Fibroblast of lung (primary cell): Measurements from ENCODE around the gene DPYD. TPM values are rescaled to one million over a fixed set of nuclear protein-coding genes. Genes with fewer than 3 reads are reported as not detected.

Source experiments
- DNase-seq, 2 donors: peaks; one replicate each; pipeline versions ENCODE4 v3.0.0 to v3.0.0-alpha.2; 2010; ENCODE audit warnings: low read depth in 2 of 2
- H2AFZ ChIP-seq: 2 replicates; pipeline ENCODE4 v1.5.1; 2012; ENCODE audit warnings: low read length, control low read depth, inconsistent platforms
- H3K27ac ChIP-seq: 2 replicates; pipeline ENCODE4 v1.5.1; 2011; ENCODE audit warnings: low read length, control low read depth; ENCODE audit not compliant: insufficient read depth
- H3K27me3 ChIP-seq: 2 replicates; pipeline ENCODE4 v1.5.1; 2011; ENCODE audit warnings: mild to moderate bottlenecking, low read length; ENCODE audit not compliant: control insufficient read depth, insufficient read depth
- H3K36me3 ChIP-seq: 2 replicates; pipeline ENCODE4 v1.5.1; 2011; ENCODE audit warnings: low read length; ENCODE audit not compliant: control insufficient read depth, insufficient read depth
- H3K4me1 ChIP-seq: 2 replicates; pipeline ENCODE4 v1.5.1; 2011; ENCODE audit warnings: low read length; ENCODE audit not compliant: control insufficient read depth, insufficient read depth; ENCODE audit errors: extremely low read depth
- H3K4me2 ChIP-seq: 2 replicates; pipeline ENCODE4 v1.5.1; 2011; ENCODE audit warnings: low read length, control low read depth; ENCODE audit not compliant: insufficient read depth; ENCODE audit errors: extremely low read depth
- H3K4me3 ChIP-seq, 4 experiments: fragments of 200-600 bp in 1 of 4; sonication (generic) in 1 of 4; replicated peaks in 1 of 4; 2 replicates each; pipeline ENCODE4 v1.5.1; 2011 to 2016; ENCODE audit warnings: low read length in 4 of 4, low read depth in 3 of 4, mild to moderate bottlenecking in 3 of 4, control low read depth in 2 of 4, inconsistent platforms in 1 of 4, mixed read lengths in 1 of 4; ENCODE audit not compliant: insufficient read depth in 1 of 4; ENCODE audit errors: control extremely low read depth in 1 of 4
- H3K79me2 ChIP-seq: 2 replicates; pipeline ENCODE4 v1.5.1; 2012; ENCODE audit warnings: mild to moderate bottlenecking, low read length, inconsistent platforms; ENCODE audit not compliant: control insufficient read depth, insufficient read depth
- H3K9ac ChIP-seq: 2 replicates; pipeline ENCODE4 v1.5.1; 2011; ENCODE audit warnings: mild to moderate bottlenecking, low read length, control low read depth; ENCODE audit not compliant: insufficient read depth
- H3K9me3 ChIP-seq: 2 replicates; pipeline ENCODE4 v1.5.1; 2012; ENCODE audit warnings: low read depth, low read length; ENCODE audit not compliant: control insufficient read depth, insufficient read depth
- H4K20me1 ChIP-seq: 2 replicates; pipeline ENCODE4 v1.5.1; 2011; ENCODE audit warnings: low read length; ENCODE audit not compliant: control insufficient read depth, insufficient read depth; ENCODE audit errors: extremely low read depth
- EZH2 ChIP-seq: IDR thresholded peaks from 2 replicates; pipeline ENCODE4 v1.5.1; 2012; ENCODE audit warnings: low read length, control low read depth, mild to moderate bottlenecking; ENCODE audit errors: missing control alignments
- polyA plus RNA-seq, 2 donors: library from polyadenylated mRNA; depleted of rRNA in 1 of 2; stranded (reverse) in 1 of 2; unstranded in 1 of 2; fragments of >200 nt; gene quantifications; 2 replicates each; pipeline ENCODE4 v1.2.1, GENCODE V29; 2011 to 2012; ENCODE audit warnings: missing spikeins in 1 of 2
- total RNA-seq: library from RNA; depleted of rRNA; stranded (reverse); fragments of >200 nt; gene quantifications from 2 replicates; pipeline ENCODE4 v1.2.1, GENCODE V29; 2014
- TF ChIP-seq, protein P1 (sequence below), 2 donors: IDR thresholded peaks in 1 of 2; conservative IDR thresholded peaks in 1 of 2; 1 replicate in 1 of 2; 2 replicates in 1 of 2; pipeline ENCODE4 v1.5.1; 2011 to 2012; ENCODE audit warnings: low read length in 2 of 2, control low read depth in 1 of 2, inconsistent platforms in 1 of 2, low read depth in 1 of 2, mild to moderate bottlenecking in 1 of 2

DPYD gene
- total and polyA plus RNA-seq, 2 donors (not counting 1 experiment from before 2014, with no cell fraction given) = 32.0 to 63.1 TPM

DNA sequence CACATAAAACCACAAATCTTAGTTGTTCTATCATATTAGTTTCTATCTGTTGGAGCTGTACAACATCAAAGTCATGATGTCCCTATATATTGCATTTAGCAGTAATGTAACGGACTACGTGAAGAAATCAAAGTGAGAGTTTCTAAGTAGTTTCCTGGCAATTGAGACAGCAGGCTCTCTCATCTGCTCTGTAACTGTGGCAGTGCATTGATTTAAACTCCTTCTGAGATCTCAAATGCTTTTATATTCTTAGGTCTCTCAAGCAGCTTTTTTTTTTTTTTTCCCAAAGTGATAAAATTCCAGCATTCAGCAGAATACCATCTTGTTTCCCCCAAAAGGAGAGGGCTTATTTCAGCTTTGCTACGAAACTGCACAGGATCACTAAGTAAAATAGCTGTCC is 719.2 kb downstream of the DPYD start:
- no peak overlapping the region for H3K4me2 ChIP-seq

DNA sequence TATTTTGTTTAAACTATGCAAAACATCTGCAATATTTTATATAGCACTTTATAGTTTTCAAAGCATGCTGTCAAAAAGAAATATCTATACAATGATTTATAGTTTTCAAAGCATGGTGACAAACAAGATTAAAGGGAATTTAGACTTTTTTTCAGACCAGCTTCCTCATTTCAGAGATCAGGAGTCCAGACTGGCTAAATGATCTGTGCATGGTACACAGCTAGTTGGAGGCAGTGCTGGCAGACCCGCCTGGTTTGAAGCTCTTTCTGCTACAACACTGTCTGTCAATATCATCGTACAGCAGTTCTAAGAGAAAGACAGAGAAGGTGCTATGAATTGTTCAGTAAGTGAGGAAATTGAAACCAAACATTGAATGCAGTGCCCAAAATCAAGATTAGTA is 720.2 kb downstream of the DPYD start:
- no peak overlapping the region for H2AFZ ChIP-seq
- H3K4me3 ChIP-seq = no peak overlapping the region
- no peak overlapping the region for H3K4me2 ChIP-seq
- no peak overlapping the region for H3K27ac ChIP-seq
- H3K9ac ChIP-seq = no peak overlapping the region
- TF ChIP-seq EZH2 = no peak
- TF ChIP-seq, protein P1, sequence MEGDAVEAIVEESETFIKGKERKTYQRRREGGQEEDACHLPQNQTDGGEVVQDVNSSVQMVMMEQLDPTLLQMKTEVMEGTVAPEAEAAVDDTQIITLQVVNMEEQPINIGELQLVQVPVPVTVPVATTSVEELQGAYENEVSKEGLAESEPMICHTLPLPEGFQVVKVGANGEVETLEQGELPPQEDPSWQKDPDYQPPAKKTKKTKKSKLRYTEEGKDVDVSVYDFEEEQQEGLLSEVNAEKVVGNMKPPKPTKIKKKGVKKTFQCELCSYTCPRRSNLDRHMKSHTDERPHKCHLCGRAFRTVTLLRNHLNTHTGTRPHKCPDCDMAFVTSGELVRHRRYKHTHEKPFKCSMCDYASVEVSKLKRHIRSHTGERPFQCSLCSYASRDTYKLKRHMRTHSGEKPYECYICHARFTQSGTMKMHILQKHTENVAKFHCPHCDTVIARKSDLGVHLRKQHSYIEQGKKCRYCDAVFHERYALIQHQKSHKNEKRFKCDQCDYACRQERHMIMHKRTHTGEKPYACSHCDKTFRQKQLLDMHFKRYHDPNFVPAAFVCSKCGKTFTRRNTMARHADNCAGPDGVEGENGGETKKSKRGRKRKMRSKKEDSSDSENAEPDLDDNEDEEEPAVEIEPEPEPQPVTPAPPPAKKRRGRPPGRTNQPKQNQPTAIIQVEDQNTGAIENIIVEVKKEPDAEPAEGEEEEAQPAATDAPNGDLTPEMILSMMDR (conservative IDR thresholded peaks at IDR 0.05 in 1 of 2, IDR thresholded peaks at IDR 0.05 in 1 of 2; ENCODE audit: low read depth in 1 of 2, low read length in 2 of 2) = no peak
- no peaks in the 10 kb centered on the region for H3K36me3 ChIP-seq
- no peaks in the 10 kb centered on the region for H3K79me2 ChIP-seq
- no peak for DNase-seq
- H3K4me1 ChIP-seq = peaks cover 3% of the 10 kb centered on the region
- H3K27me3 ChIP-seq = no peaks in the 10 kb centered on the region
- no peaks in the 10 kb centered on the region for H3K9me3 ChIP-seq
- H4K20me1 ChIP-seq = no peaks in the 10 kb centered on the region

More for the DNA sequence above, 719.2 kb downstream of the DPYD start:
- no peak overlapping the region for H3K27ac ChIP-seq
- H3K4me3 ChIP-seq = no peak overlapping the region
- H3K9ac ChIP-seq = no peak overlapping the region
- peaks cover 3% of the 10 kb centered on the region for H3K4me1 ChIP-seq
- no peaks in the 10 kb centered on the region for H3K79me2 ChIP-seq
- H3K27me3 ChIP-seq = no peaks in the 10 kb centered on the region
- TF ChIP-seq EZH2 = no peak
- TF ChIP-seq, protein P1 (conservative IDR thresholded peaks at IDR 0.05 in 1 of 2, IDR thresholded peaks at IDR 0.05 in 1 of 2; ENCODE audit: low read depth in 1 of 2, low read length in 2 of 2) = no peak
- no peak overlapping the region for H2AFZ ChIP-seq
- no peaks in the 10 kb centered on the region for H4K20me1 ChIP-seq
- DNase-seq = no peak
- no peaks in the 10 kb centered on the region for H3K9me3 ChIP-seq
- no peaks in the 10 kb centered on the region for H3K36me3 ChIP-seq

DNA sequence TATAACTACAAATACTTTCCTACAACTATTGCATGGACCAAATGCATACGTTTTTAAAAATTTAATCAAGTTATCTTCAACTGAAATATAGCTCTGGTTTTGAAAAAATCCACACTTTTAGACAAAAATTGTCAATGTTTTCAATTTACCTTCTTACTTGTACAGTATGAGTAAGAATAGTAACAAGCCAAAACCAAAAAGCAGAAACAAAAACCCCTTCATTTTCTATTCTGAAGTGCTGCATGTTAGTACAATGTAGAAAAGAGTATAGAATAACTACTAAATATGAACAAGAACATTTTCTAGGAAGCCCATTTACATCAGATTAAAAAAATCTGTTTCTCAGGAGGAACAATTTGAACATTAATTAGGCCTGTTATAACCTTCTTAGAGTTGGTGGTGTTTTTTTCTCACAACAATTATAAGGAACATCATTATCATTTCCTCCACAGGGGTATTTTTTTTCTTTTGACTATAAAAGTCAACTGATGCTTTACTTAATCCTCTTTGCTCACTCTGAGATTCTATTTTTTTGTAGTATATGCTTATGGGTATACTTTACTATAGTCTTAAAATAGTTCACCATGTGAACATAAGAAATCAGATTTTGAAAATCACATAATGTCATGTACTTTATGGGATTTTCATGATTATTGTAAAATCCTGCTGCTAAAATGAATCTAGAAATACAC is 723.9 kb downstream of the DPYD start:
- no peak overlapping the region for H3K4me3 ChIP-seq
- no peak for DNase-seq
- no peaks in the 10 kb centered on the region for H3K36me3 ChIP-seq
- no peaks in the 10 kb centered on the region for H3K79me2 ChIP-seq
- no peak overlapping the region for H3K27ac ChIP-seq
- H4K20me1 ChIP-seq = no peaks in the 10 kb centered on the region
- H3K9ac ChIP-seq = no peak overlapping the region
- H3K4me2 ChIP-seq = no peak overlapping the region
- no peaks in the 10 kb centered on the region for H3K27me3 ChIP-seq
- H3K9me3 ChIP-seq = no peaks in the 10 kb centered on the region
- TF ChIP-seq EZH2 = no peak
- TF ChIP-seq, protein P1 (conservative IDR thresholded peaks at IDR 0.05 in 1 of 2, IDR thresholded peaks at IDR 0.05 in 1 of 2; ENCODE audit: low read depth in 1 of 2, low read length in 2 of 2) = no peak
- no peak overlapping the region for H2AFZ ChIP-seq
- no peaks in the 10 kb centered on the region for H3K4me1 ChIP-seq
